ENCODE results near the gene ALOX15B.
A peak's percentile ranks its signal among the peaks of the same experiment; 100 is the strongest.
"Not testable (repeated sequence)": the region's sequence is repeated elsewhere in the genome, so short reads cannot be mapped to it uniquely, and the experiment has no call there.

ALOX15B gene

GRCh38 chr17:8044819-8045810, 6.3 kb downstream of the ALOX15B start:
- no peak for DNase-seq

- DNase-seq = no peak
Measured at GRCh38 chr17:8046306-8046928, 7.6 kb downstream of the ALOX15B start.

GRCh38 chr17:8046929-8047768, 8.3 kb downstream of the ALOX15B start:
- DNase-seq = no peak

GRCh38 chr17:8047769-8048110, 8.9 kb downstream of the ALOX15B start:
- no peak for DNase-seq

GRCh38 chr17:8048236-8048635, 9.4 kb downstream of the ALOX15B start:
- DNase-seq = no peak

- DNase-seq = no peak
Measured at GRCh38 chr17:8048736-8049135, 9.9 kb downstream of the ALOX15B start.

GRCh38 chr17:8051831-8052230, 13.0 kb downstream of the ALOX15B start:
- no peak for DNase-seq

GRCh38 chr17:8052256-8053252, 13.7 kb downstream of the ALOX15B start:
- no peak for DNase-seq

- DNase-seq = no peak
Measured at GRCh38 chr17:8053600-8053999, 14.7 kb downstream of the ALOX15B start.

- no peak for DNase-seq
Measured at GRCh38 chr17:8055851-8056231, 17.0 kb downstream of the ALOX15B start.

GRCh38 chr17:8056232-8056975, 17.5 kb downstream of the ALOX15B start:
- peak; percentile 53 for DNase-seq

- DNase-seq = no peak
Measured at GRCh38 chr17:8056976-8057625, 18.2 kb downstream of the ALOX15B start.

- DNase-seq = peak; percentile 81
Measured at GRCh38 chr17:8057691-8058114, 18.8 kb downstream of the ALOX15B start.

GRCh38 chr17:8059131-8059530, 20.3 kb downstream of the ALOX15B start:
- no peak for DNase-seq

- DNase-seq = peak; percentile 91
Measured at GRCh38 chr17:8060274-8060673, 21.4 kb downstream of the ALOX15B start.

GRCh38 chr17:8061851-8062250, 23.0 kb downstream of the ALOX15B start:
- not testable (repeated sequence) for DNase-seq

- DNase-seq = no peak
Measured at GRCh38 chr17:8062435-8062806, 23.6 kb downstream of the ALOX15B start.

- DNase-seq = no peak
Measured at GRCh38 chr17:8062807-8063483, 24.1 kb downstream of the ALOX15B start.

- DNase-seq = no peak
Measured at GRCh38 chr17:8063761-8064534, 25.1 kb downstream of the ALOX15B start.

Data from midbrain (tissue), 1 donor.